GM21528 (cell line): ENCODE results near the gene ZDHHC14.
"Not testable (repeated sequence)": the region's sequence is repeated elsewhere in the genome, so short reads cannot be mapped to it uniquely, and the experiment has no call there.

Source experiments
- ATAC-seq: cut with Tn5 transposase; IDR thresholded peaks from one replicate; pipeline ENCODE4 v1.9.1; 2021; ENCODE audit warnings: mild to moderate bottlenecking, moderate library complexity; ENCODE audit not compliant: unreplicated experiment, low FRiP score

Gene ZDHHC14

DNA sequence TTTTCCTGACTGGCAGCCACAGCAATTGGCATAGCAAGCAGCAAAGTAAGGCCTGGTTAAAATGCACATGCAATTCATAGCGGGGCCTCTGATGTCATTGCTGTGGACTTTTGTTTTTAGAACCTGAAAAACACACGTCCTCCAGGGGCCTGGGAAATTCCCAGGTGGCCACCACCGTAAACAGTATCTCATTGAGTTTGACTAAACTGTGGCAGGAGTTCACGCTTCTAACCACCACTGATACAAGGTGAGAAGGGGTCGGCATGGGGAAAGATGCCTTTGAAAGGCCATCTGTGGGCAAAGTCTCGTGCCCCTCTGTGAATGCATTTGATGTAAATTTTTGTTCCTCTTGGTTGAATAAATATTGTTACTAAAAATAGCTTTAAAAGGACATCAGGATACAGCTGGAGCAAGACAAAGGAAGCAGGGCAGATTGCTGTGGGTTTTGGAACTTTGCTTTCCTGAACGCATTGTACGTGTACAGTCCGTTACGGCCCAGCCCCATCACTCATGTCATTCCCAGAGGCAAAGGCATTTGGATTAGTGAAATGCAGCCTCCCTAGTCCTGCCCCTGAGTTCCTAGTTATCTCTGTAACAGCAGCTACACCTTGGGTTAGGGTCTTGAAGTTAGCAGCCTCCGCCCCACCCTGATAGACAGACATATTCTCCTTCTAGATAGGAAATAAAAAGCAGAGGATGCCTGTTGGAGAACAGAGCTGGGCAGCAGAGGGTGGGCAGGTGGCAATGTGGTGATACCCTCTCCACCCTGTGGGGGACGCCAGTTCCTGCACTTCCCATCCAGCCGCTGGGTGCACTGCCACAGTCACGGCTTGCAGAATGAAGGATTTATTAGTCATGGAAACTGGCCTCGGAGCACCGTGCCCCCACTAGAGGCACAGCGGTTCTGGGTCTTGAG, 80.3 kb downstream of the ZDHHC14 start:
- ATAC-seq: no peak

DNA sequence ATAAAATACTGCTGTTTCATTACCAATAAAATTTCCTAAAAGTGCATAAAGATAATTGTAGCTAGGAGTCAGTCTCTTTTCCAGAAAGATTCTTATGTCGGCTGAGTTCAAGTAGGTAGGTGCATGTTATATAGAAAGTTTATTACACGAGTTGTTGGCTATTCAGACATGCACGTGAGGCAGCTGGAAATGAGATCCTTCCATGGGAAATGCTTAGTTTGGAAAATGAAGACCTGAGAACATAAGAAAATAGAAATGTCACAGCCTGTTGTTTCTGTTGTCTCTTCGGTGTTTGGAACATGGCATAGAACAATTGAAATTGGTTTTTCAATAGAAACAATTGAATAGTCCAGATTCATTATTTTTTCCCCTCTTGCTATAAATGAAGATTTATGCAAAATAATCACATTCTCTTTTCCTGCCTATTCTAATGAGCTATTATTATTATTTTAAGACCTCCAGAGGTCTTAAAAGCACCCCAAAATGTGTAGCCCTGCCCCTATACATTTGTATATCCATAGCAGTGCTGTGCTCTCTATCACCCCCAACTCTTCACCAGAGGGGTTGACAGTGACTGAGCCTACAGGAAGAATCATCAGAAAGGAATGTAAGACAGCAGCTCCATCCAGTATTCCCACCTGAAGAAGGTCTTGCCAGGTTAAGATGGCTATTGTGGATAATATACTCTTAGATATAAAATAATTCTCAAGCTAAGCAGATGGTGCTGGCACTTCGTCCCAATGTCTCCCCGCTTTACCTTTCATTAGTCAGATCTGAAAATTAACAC, 82.2 kb downstream of the ZDHHC14 start:
- no peak for ATAC-seq

DNA sequence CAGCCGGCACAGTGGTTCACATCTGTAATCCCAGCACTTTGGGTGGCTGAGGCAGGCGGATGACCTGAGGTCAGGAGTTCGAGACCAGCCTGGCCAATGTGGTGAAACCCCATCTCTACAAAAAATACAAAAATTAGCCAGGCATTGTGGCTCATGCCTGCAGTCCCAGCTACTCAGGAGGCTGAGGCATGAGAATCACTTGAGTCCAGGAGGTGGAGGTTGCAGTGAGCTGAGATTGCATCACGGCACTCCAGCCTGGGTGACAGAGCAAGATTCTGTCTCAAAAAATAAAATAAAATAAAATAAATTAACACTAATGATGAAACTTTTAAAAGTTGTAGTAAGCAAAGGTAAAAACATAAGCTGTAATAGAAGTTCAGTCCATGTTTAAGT, 82.7 kb downstream of the ZDHHC14 start:
- not testable (repeated sequence) for ATAC-seq

- peak; percentile 42 for ATAC-seq
Measured at GRCh38 chr6:157464653-157465535, 83.9 kb downstream of the ZDHHC14 start.

- ATAC-seq: no peak
Measured at GRCh38 chr6:157466342-157466648, 85.3 kb downstream of the ZDHHC14 start.

DNA sequence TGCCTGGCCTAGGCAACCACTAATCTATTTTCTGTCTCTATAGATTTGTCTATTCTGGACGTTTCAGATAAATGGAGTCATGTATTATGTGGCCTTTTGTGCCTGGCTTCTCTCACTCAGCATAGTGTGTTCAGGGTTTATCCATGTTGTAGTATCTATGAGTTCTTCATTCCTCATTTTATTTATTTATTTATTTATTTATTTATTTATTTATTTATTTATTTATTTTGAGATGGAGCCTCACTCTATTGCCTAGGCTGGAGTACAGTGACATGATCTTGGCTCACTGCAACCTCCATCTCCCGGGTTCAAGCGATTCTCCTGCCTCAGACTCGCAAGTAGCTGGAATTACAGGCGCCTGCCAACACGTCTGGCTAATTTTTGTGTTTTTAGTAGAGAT, 86.3 kb downstream of the ZDHHC14 start:
- ATAC-seq: not testable (repeated sequence)

DNA sequence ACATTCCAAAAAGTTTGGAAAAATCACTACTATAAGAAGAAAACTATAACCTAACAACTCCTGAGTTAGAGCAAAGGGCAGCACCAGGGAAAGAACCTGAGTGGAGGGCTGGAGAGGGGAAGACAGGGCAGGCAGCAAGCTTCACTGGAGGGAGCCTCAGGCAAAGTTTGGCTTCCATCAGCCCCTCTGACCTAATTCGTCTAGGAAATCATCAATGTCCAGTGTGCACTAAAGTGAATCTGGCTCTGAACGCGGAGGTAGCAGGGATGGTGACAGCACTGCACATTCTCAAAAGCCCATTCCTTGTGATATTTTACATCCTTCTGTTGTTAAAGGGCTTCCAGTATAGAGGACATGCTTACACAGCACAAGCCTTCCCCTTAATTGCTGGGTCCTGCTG, 87.1 kb downstream of the ZDHHC14 start:
- no peak for ATAC-seq

DNA sequence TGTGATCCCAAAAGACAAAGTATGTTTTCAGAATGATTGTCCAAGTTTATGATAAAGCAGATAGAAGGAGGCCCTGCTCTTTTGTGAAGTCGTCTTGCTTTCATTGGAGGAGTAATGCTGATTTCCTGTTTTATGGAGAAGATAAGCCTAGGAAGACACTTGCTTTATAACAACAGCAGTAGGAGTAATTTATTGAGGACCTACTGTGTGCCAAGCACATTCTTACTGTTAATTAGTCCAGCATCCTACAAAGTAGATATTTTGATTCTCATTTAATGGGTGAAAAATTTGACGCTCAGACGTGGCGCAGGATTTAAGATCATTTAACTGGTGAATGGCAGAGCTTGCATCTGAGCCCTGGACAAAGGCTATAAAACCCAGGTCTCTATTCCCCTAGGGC, 87.6 kb downstream of the ZDHHC14 start:
- ATAC-seq: no peak

DNA sequence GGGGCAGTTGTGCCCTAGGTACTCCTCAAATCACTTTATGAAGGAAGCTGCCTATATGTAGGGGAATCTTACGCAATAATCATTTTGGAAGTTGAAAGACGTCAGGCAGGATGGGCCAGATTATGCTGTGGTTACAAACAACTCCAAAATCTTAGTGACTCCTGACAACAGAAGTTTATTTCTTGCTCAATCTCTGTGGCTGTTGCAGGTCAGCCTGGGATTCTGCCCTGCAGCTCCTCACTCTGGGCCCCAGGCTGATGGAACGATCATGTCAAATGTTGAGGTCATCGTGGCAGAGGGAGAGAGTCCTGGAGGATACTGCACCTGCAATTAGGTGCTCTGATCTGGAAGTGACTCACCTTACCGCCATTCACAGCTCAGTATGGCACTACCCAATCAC, 88.4 kb downstream of the ZDHHC14 start:
- ATAC-seq: no peak

GRCh38 chr6:157471077-157471686, 90.2 kb downstream of the ZDHHC14 start:
- ATAC-seq: no peak

GRCh38 chr6:157471895-157472686, 91.1 kb downstream of the ZDHHC14 start:
- no peak for ATAC-seq

DNA sequence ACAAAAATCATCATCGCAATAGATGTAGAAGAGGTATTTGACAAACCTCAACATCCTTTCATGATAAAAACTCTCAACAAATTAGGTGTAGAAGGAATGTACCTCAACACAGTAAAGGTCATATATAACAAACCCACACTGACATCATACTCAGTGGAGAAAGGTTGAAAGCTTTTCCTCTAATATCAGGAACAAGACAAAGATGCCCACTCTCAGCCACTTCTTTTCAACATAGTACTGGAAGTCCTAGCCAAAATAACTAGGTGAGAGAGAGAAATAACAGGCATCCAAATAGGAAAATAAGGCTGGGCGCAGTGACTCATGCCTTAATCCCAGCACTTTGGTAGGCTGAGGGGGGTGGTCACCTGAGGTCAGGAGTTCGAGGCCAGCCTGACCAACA, 95.8 kb downstream of the ZDHHC14 start:
- ATAC-seq: no peak

DNA sequence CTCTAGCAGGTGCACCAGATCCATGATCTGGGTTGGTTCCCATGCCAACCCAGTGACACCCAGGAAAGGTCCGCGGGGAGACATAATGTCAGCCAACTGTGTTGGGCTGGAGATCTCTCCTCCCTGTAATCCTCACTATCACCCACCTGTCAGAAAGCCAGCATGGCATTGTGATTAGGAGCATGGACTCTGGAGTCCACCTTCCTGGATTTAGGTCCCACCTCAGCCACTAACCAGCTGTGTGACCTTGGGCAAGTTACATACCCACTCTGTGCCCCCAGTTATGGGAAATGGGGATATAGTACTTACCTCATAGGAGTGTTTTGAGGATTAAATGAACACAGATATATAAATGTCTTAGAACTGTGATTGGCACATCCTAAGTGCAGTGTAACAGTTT, 97.9 kb downstream of the ZDHHC14 start:
- ATAC-seq: no peak

- no peak for ATAC-seq
Measured at GRCh38 chr6:157479464-157480303, 98.7 kb downstream of the ZDHHC14 start.

- ATAC-seq: no peak
Measured at GRCh38 chr6:157481189-157481864, 100.3 kb downstream of the ZDHHC14 start.

- no peak for ATAC-seq
Measured at GRCh38 chr6:157481865-157482249, 100.9 kb downstream of the ZDHHC14 start.

DNA sequence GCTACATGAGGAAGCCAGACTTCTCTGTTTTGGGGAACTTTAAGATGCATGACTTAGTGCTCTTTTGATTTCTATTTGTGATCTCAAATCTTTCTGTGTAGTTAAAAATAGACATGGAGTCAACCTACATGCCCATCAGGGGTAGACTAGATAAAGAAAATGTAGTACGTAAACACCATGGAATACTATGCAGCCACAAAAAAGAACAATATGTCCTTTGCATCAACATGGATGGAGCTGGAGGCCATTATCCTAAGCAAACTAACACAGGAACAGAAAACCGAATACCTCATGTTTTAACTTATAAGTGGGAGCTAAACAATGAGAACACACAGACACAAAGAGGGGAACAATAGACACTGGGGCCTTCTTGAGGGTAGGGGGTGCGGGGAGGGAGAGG, 102.8 kb downstream of the ZDHHC14 start:
- no peak for ATAC-seq

DNA sequence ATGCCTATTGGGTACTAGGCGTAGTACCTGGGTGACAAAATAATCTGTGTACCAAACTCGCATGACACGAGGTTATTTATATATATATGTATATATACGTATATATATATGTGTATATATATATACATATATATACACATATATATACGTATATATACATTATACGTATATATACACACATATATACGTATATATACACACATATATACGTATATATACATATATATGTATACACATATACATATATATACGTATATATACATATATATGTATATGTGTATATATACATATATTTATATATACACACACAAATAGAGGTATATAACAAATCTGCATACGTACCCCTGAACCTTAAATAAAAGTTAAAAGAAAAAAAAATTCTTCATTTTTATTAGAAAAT, 103.2 kb downstream of the ZDHHC14 start:
- ATAC-seq: no peak
